ENCODE measurements around the gene FABP6.

The FABP6 gene

GRCh38 chr5:160263326-160263855 is 34.1 kb downstream of the FABP6 start:
- peak in 1 of 2 experiments; percentile 23 for DNase-seq

GRCh38 chr5:160266044-160266443 is 36.7 kb downstream of the FABP6 start:
- DNase-seq: no peak

GRCh38 chr5:160266752-160267345 is 37.5 kb downstream of the FABP6 start:
- no peak for DNase-seq

GRCh38 chr5:160268121-160268520 is 38.8 kb downstream of the FABP6 start:
- DNase-seq: no peak

GRCh38 chr5:160269017-160269416 is 39.7 kb downstream of the FABP6 start:
- DNase-seq: no peak

- no peak for DNase-seq
Measured at GRCh38 chr5:160270704-160271103, 41.4 kb downstream of the FABP6 start.

GRCh38 chr5:160271396-160271795 is 42.1 kb downstream of the FABP6 start:
- peak in 1 of 2 experiments; percentile 46 for DNase-seq

GRCh38 chr5:160271836-160272235 is 42.5 kb downstream of the FABP6 start:
- no peak for DNase-seq

GRCh38 chr5:160272264-160272663 is 43.0 kb downstream of the FABP6 start:
- DNase-seq: no peak

GRCh38 chr5:160272889-160273288 is 43.6 kb downstream of the FABP6 start:
- no peak for DNase-seq

GRCh38 chr5:160274483-160274931 is 45.2 kb downstream of the FABP6 start:
- DNase-seq: no peak

- peak; percentile 71 to 89 for DNase-seq
Measured at GRCh38 chr5:160278343-160278742, 49.0 kb downstream of the FABP6 start.

GRCh38 chr5:160280384-160281095 is 51.2 kb downstream of the FABP6 start:
- DNase-seq: peak; percentile 10 to 63

GRCh38 chr5:160281275-160281674 is 52.0 kb downstream of the FABP6 start:
- no peak for DNase-seq

GRCh38 chr5:160284291-160284873 is 55.1 kb downstream of the FABP6 start:
- DNase-seq: no peak

- DNase-seq: no peak
Measured at GRCh38 chr5:160285316-160285715, 56.0 kb downstream of the FABP6 start.

- DNase-seq: no peak
Measured at GRCh38 chr5:160286947-160287346, 57.6 kb downstream of the FABP6 start.

GRCh38 chr5:160287378-160288051 is 58.2 kb downstream of the FABP6 start:
- peak; percentile 92 to 97 for DNase-seq

Measured in NCI-H524 (cell line).